IPS-20b (cell line): ENCODE results near the gene TADA2B.
A peak's percentile ranks its signal among the peaks of the same experiment; 100 is the strongest.

Source experiments
- H3K27ac ChIP-seq: one replicate; pipeline ENCODE4 v1.5.1; 2013; ENCODE audit warnings: low read length
- H3K27me3 ChIP-seq: 2 replicates; pipeline ENCODE4 v1.6.1; 2013; ENCODE audit warnings: mild to moderate bottlenecking, low read length, inconsistent platforms; ENCODE audit not compliant: insufficient read depth
- H3K36me3 ChIP-seq: 2 replicates; pipeline ENCODE4 v1.6.1; 2013; ENCODE audit warnings: low read depth, mild to moderate bottlenecking, inconsistent platforms, low read length, moderate library complexity; ENCODE audit not compliant: insufficient read depth
- H3K4me1 ChIP-seq: 2 replicates; pipeline ENCODE4 v1.6.1; 2013; ENCODE audit warnings: mild to moderate bottlenecking, control low read depth, inconsistent platforms, low read length, moderate library complexity; ENCODE audit not compliant: insufficient read depth
- H3K4me3 ChIP-seq: 2 replicates; pipeline ENCODE4 v1.5.1; 2013; ENCODE audit warnings: mild to moderate bottlenecking, low read length, inconsistent platforms
- H3K9ac ChIP-seq: 2 replicates; pipeline ENCODE4 v1.6.1; 2013; ENCODE audit warnings: low read depth, mild to moderate bottlenecking, inconsistent platforms, low read length, moderate library complexity
- H3K9me3 ChIP-seq: 2 replicates; pipeline ENCODE4 v1.6.1; 2013; ENCODE audit warnings: mild to moderate bottlenecking, low read depth, low read length, inconsistent platforms; ENCODE audit not compliant: insufficient read depth

The TADA2B gene

GRCh38 chr4:7044137-7044930 is 1.2 kb downstream of the TADA2B start:
- no peak overlapping the region for H3K27ac ChIP-seq
- peaks cover 12% of the 10 kb centered on the region; the same call in 1 of the 2 replicates for H3K4me1 ChIP-seq

GRCh38 chr4:7045553-7045952 is 2.4 kb downstream of the TADA2B start:
- Histone ChIP-seq H3K27me3 (peaks cover 31% of the 10 kb centered on the region), H3K9me3 (no peaks in the 10 kb centered on the region), H3K36me3 (no peaks in the 10 kb centered on the region), H3K9ac (no peak overlapping the region), H3K4me3 (no peak overlapping the region), H3K4me1 (peaks cover 12% of the 10 kb centered on the region; the same call in 1 of the 2 replicates), H3K27ac (no peak overlapping the region)

More at GRCh38 chr4:7044137-7044930, 1.2 kb downstream of the TADA2B start:
- peak overlapping the region; percentile 86 for H3K4me3 ChIP-seq
- peaks cover 35% of the 10 kb centered on the region for H3K27me3 ChIP-seq
- H3K9ac ChIP-seq: peak overlapping the region; percentile 80; the same call in 1 of the 2 replicates
- H3K9me3 ChIP-seq: no peaks in the 10 kb centered on the region
- H3K36me3 ChIP-seq: no peaks in the 10 kb centered on the region

- no peak overlapping the region for H3K9ac ChIP-seq
Observed at GRCh38 chr4:7045961-7046921, 3.1 kb downstream of the TADA2B start.

DNA sequence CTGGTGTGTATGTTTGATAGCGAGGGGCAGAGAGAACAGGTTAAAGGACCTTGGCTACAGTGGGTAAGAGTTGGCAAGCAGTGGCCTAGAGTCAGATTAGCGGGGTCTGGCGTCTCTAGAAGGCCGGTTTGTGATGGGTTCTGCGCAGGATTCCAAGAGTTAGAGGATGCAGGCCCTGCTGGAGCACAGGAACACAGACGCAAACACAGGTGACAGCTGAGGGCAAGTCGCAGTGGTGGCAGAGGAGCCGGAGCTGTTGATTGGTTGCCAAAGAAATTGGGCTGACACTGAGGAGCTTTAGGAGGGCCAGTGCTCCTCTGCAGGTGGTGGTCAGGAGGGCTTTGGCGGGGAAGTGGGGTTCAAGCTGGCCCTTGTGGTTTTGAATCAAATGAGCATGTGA is 3.8 kb downstream of the TADA2B start:
- no peak overlapping the region for H3K9ac ChIP-seq
- no peaks in the 10 kb centered on the region for H3K36me3 ChIP-seq
- H3K4me3 ChIP-seq: no peak overlapping the region
- no peak overlapping the region for H3K27ac ChIP-seq
- H3K27me3 ChIP-seq: peaks cover 16% of the 10 kb centered on the region
- H3K9me3 ChIP-seq: no peaks in the 10 kb centered on the region
- H3K4me1 ChIP-seq: peaks cover 12% of the 10 kb centered on the region; the same call in 1 of the 2 replicates

More at GRCh38 chr4:7045961-7046921, 3.1 kb downstream of the TADA2B start:
- Histone ChIP-seq H3K4me1 (peaks cover 12% of the 10 kb centered on the region; the same call in 1 of the 2 replicates), H3K36me3 (no peaks in the 10 kb centered on the region), H3K27ac (no peak overlapping the region), H3K4me3 (no peak overlapping the region), H3K27me3 (peaks cover 24% of the 10 kb centered on the region), H3K9me3 (no peaks in the 10 kb centered on the region)

DNA sequence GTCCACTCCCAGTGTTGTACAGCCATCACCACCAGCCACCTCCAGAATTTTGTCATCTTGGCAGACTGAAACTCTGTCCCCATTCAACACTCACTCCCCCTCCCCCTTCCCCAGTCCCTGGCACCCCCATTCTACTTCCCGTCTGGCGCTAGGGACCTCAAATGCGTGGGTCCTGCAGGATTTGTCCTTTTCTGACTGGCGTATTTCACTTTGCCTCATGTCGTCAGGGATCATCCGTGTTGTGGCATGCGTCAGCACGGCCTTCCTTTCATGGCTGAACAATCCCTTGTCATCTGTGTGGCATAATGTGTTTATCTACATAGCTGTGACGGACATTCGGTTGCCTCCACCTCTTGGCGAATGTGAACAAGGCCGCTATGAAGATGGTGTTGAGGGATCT is 5.5 kb downstream of the TADA2B start:
- Histone ChIP-seq H3K9me3 (no peaks in the 10 kb centered on the region), H3K9ac (no peak overlapping the region), H3K4me3 (no peak overlapping the region), H3K27me3 (peaks cover 12% of the 10 kb centered on the region; the same call in 1 of the 2 replicates), H3K4me1 (peaks cover 12% of the 10 kb centered on the region; the same call in 1 of the 2 replicates), H3K27ac (no peak overlapping the region), H3K36me3 (peaks cover under 1% of the 10 kb centered on the region; the same call in 1 of the 2 replicates)

- peaks cover 5% of the 10 kb centered on the region; the same call in 1 of the 2 replicates for H3K27me3 ChIP-seq
- no peaks in the 10 kb centered on the region for H3K9me3 ChIP-seq
- peaks cover 7% of the 10 kb centered on the region; the same call in 1 of the 2 replicates for H3K36me3 ChIP-seq
- peaks cover 9% of the 10 kb centered on the region; the same call in 1 of the 2 replicates for H3K4me1 ChIP-seq
- no peak overlapping the region for H3K27ac ChIP-seq
- H3K4me3 ChIP-seq: no peak overlapping the region
- H3K9ac ChIP-seq: no peak overlapping the region; the same call in 1 of the 2 replicates
Observed at GRCh38 chr4:7049295-7049694, 6.1 kb downstream of the TADA2B start.

DNA sequence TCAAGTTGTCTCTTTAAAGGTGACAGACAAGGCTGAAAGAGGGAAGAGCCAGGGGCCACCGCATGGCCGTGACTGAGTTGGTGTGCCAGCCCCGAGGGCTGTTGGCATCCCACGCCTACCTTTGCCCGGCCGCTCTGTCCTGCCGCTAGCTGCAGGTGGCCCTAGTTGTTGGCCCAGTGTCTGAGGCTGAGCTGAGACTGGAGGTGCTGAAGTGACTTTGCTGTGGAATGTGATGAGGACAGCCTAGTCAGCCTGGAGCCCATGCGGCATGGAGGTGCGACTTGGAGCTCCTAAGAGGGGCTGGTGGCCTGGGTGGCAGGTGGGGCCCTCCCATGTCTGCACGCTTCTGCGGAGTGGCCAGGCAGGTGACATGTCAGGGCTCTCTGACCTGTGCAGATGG is 6.6 kb downstream of the TADA2B start:
- H3K36me3 ChIP-seq: peaks cover 11% of the 10 kb centered on the region; the same call in 1 of the 2 replicates
- no peak overlapping the region for H3K9ac ChIP-seq
- H3K4me1 ChIP-seq: peaks cover 4% of the 10 kb centered on the region; the same call in 1 of the 2 replicates

DNA sequence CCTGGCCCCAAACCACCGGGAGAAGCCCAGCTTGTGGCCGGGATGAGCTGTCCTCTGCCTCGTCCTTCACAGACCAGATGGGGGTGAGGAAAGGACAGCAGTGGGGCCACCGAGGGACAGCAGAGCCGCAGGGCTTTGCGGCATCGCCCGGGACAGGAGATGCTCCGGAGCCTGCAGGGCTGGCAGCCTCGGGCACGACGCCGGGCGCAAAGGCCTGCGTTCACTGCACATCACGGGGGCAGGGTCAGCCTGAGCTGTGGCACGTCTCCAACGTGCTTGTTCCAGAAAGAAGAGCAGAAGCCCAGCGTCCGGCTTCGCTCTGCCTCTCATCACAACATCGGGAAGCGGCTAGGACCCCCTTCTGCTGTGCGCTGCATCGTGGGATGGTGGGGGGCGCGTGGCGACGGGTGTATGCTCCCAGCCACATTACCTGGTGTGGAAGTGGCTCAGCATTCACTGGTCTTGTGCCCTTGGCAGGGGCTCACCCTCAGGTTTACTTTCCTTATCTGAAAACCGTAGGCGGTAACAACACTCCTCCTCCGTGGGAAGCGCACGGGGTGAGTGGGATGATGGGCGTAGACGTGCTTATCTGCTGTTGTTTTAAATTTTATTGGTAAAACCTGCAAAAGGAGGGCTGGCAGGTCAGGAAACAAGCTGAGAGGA is 7.4 kb downstream of the TADA2B start:
- Histone ChIP-seq H3K27me3 (no peaks in the 10 kb centered on the region), H3K9me3 (no peaks in the 10 kb centered on the region), H3K4me3 (no peak overlapping the region), H3K9ac (no peak overlapping the region), H3K36me3 (peaks cover 19% of the 10 kb centered on the region; the same call in 1 of the 2 replicates), H3K27ac (no peak overlapping the region), H3K4me1 (peaks cover 4% of the 10 kb centered on the region; the same call in 1 of the 2 replicates)

More for the DNA sequence above, 6.6 kb downstream of the TADA2B start:
- peaks cover 1% of the 10 kb centered on the region; the same call in 1 of the 2 replicates for H3K27me3 ChIP-seq
- no peaks in the 10 kb centered on the region for H3K9me3 ChIP-seq
- no peak overlapping the region for H3K4me3 ChIP-seq
- H3K27ac ChIP-seq: no peak overlapping the region

- H3K27me3 ChIP-seq: no peaks in the 10 kb centered on the region
- H3K9ac ChIP-seq: no peak overlapping the region
- H3K36me3 ChIP-seq: peaks cover 22% of the 10 kb centered on the region; the same call in 1 of the 2 replicates
- H3K27ac ChIP-seq: no peak overlapping the region
- peaks cover 4% of the 10 kb centered on the region; the same call in 1 of the 2 replicates for H3K4me1 ChIP-seq
- no peaks in the 10 kb centered on the region for H3K9me3 ChIP-seq
- no peak overlapping the region for H3K4me3 ChIP-seq
Observed at GRCh38 chr4:7051144-7051495, 7.9 kb downstream of the TADA2B start.

DNA sequence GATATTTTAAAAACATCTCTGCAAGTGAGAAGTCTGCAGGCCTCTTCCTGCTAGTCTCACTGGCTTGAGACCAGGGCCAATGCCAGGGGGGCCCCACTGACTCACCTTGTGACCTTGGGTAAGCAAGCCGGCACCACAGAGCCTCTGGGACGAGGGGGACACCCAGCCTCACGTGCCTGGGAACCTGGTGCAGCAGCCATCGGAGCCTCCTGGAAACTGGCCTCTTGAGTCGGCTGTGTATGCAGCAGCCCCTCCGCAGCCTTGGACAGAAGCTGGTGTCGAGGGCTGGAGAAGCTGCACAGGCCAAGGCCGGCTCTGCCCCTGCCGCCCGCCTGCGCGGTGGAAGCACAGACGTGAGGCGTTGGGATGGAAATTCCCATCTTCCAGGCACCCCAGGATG is 8.7 kb downstream of the TADA2B start:
- Histone ChIP-seq H3K27ac (no peak overlapping the region), H3K9me3 (no peaks in the 10 kb centered on the region), H3K4me1 (peaks cover 4% of the 10 kb centered on the region; the same call in 1 of the 2 replicates), H3K9ac (no peak overlapping the region), H3K4me3 (no peak overlapping the region), H3K27me3 (no peaks in the 10 kb centered on the region), H3K36me3 (peaks cover 22% of the 10 kb centered on the region; the same call in 1 of the 2 replicates)

GRCh38 chr4:7052313-7052712 is 9.1 kb downstream of the TADA2B start:
- no peaks in the 10 kb centered on the region for H3K27me3 ChIP-seq
- H3K9ac ChIP-seq: no peak overlapping the region
- peaks cover 4% of the 10 kb centered on the region; the same call in 1 of the 2 replicates for H3K4me1 ChIP-seq
- no peaks in the 10 kb centered on the region for H3K9me3 ChIP-seq
- H3K27ac ChIP-seq: no peak overlapping the region
- peaks cover 22% of the 10 kb centered on the region; the same call in 1 of the 2 replicates for H3K36me3 ChIP-seq
- H3K4me3 ChIP-seq: no peak overlapping the region
